IPS-11a (cell line): ENCODE measurements around the gene PRRG1.
"Not testable (repeated sequence)": the region's sequence is repeated elsewhere in the genome, so short reads cannot be mapped to it uniquely, and the experiment has no call there.

ENCODE experiments used
- H3K4me3 ChIP-seq: one replicate; pipeline ENCODE4 v1.5.1; 2013; ENCODE audit warnings: low read depth, low read length, control low read depth

PRRG1 gene

GRCh38 chrX:37468124-37468739 lies 119.1 kb downstream of the PRRG1 start:
- no peak overlapping the region for H3K4me3 ChIP-seq

GRCh38 chrX:37470711-37471110 lies 121.5 kb downstream of the PRRG1 start:
- no peak overlapping the region for H3K4me3 ChIP-seq

- no peak overlapping the region for H3K4me3 ChIP-seq
Observed at GRCh38 chrX:37472836-37473235, 123.7 kb downstream of the PRRG1 start.

- H3K4me3 ChIP-seq = no peak overlapping the region
Observed at GRCh38 chrX:37474478-37474877, 125.3 kb downstream of the PRRG1 start.

GRCh38 chrX:37476571-37477170 lies 127.5 kb downstream of the PRRG1 start:
- H3K4me3 ChIP-seq = no peak overlapping the region

GRCh38 chrX:37484335-37484734 lies 135.2 kb downstream of the PRRG1 start:
- not testable (repeated sequence) for H3K4me3 ChIP-seq

- H3K4me3 ChIP-seq = no peak overlapping the region
Observed at GRCh38 chrX:37485429-37485828, 136.3 kb downstream of the PRRG1 start.

GRCh38 chrX:37487271-37487670 lies 138.1 kb downstream of the PRRG1 start:
- H3K4me3 ChIP-seq = no peak overlapping the region

GRCh38 chrX:37488323-37488722 lies 139.2 kb downstream of the PRRG1 start:
- no peak overlapping the region for H3K4me3 ChIP-seq

GRCh38 chrX:37491686-37492085 lies 142.5 kb downstream of the PRRG1 start:
- no peak overlapping the region for H3K4me3 ChIP-seq

- not testable (repeated sequence) for H3K4me3 ChIP-seq
Observed at GRCh38 chrX:37495760-37496159, 146.6 kb downstream of the PRRG1 start.

- H3K4me3 ChIP-seq = not testable (repeated sequence)
Observed at GRCh38 chrX:37497126-37497525, 148.0 kb downstream of the PRRG1 start.

GRCh38 chrX:37498323-37498722 lies 149.2 kb downstream of the PRRG1 start:
- not testable (repeated sequence) for H3K4me3 ChIP-seq

- not testable (repeated sequence) for H3K4me3 ChIP-seq
Observed at GRCh38 chrX:37499649-37500048, 150.5 kb downstream of the PRRG1 start.

GRCh38 chrX:37504991-37505390 lies 155.8 kb downstream of the PRRG1 start:
- no peak overlapping the region for H3K4me3 ChIP-seq
